Trophoblast cell (in vitro differentiated cells and primary cell): ENCODE data around the gene DSCAM.

Experiments
- DNase-seq, 2 donors: peaks; one replicate each; pipeline ENCODE4 v3.0.0-alpha.2; 2016
- H2AFZ ChIP-seq: 2 replicates; pipeline ENCODE4 v1.6.1; 2013; ENCODE audit warnings: low read length, moderate library complexity, mild to moderate bottlenecking; ENCODE audit not compliant: insufficient read depth, poor library complexity
- H2AK5ac ChIP-seq: 2 replicates; pipeline ENCODE4 v1.6.1; 2013; ENCODE audit warnings: mild to moderate bottlenecking, low read length
- H2BK120ac ChIP-seq: 2 replicates; pipeline ENCODE4 v1.6.1; 2013; ENCODE audit warnings: low read length, mild to moderate bottlenecking, moderate library complexity; ENCODE audit not compliant: insufficient read depth, poor library complexity
- H2BK12ac ChIP-seq: 2 replicates; pipeline ENCODE4 v1.6.1; 2013; ENCODE audit warnings: mild to moderate bottlenecking, low read length, moderate library complexity
- H2BK5ac ChIP-seq: 2 replicates; pipeline ENCODE4 v1.6.1; 2013; ENCODE audit warnings: low read length, low read depth, moderate library complexity, mild to moderate bottlenecking; ENCODE audit not compliant: poor library complexity
- H3K14ac ChIP-seq: 2 replicates; pipeline ENCODE4 v1.6.1; 2013; ENCODE audit warnings: mild to moderate bottlenecking, low read length
- H3K18ac ChIP-seq: 2 replicates; pipeline ENCODE4 v1.6.1; 2013; ENCODE audit warnings: mild to moderate bottlenecking, low read length
- H3K23ac ChIP-seq: 2 replicates; pipeline ENCODE4 v1.6.1; 2013; ENCODE audit warnings: low read length
- H3K27ac ChIP-seq: 2 replicates; pipeline ENCODE4 v1.5.1; 2013; ENCODE audit warnings: low read depth, mild to moderate bottlenecking, inconsistent platforms, low read length, moderate library complexity
- H3K27me3 ChIP-seq: 2 replicates; pipeline ENCODE4 v1.6.1; 2013; ENCODE audit warnings: inconsistent platforms, mild to moderate bottlenecking, low read length, moderate library complexity; ENCODE audit not compliant: insufficient read depth
- H3K36me3 ChIP-seq, 2 experiments: 1 replicate in 1 of 2; 2 replicates in 1 of 2; pipeline ENCODE4 v1.6.1; 2013; ENCODE audit warnings: low read length in 2 of 2, mild to moderate bottlenecking in 2 of 2, moderate library complexity in 1 of 2; ENCODE audit not compliant: insufficient read depth in 2 of 2, control insufficient read depth in 1 of 2
- H3K4ac ChIP-seq: 2 replicates; pipeline ENCODE4 v1.6.1; 2013; ENCODE audit warnings: low read depth, mild to moderate bottlenecking, low read length, moderate library complexity
- H3K4me1 ChIP-seq, 2 experiments: 1 replicate in 1 of 2; 2 replicates in 1 of 2; pipeline ENCODE4 v1.6.1; 2013; ENCODE audit warnings: low read length in 2 of 2, mild to moderate bottlenecking in 2 of 2, moderate library complexity in 1 of 2; ENCODE audit not compliant: insufficient read depth in 2 of 2, control insufficient read depth in 1 of 2
- H3K4me2 ChIP-seq: 2 replicates; pipeline ENCODE4 v1.6.1; 2013; ENCODE audit warnings: inconsistent platforms, mild to moderate bottlenecking, low read length, moderate library complexity
- H3K4me3 ChIP-seq: 2 replicates; pipeline ENCODE4 v1.5.1; 2013; ENCODE audit warnings: mild to moderate bottlenecking, low read depth, low read length, inconsistent platforms
- H3K79me1 ChIP-seq: one replicate; pipeline ENCODE4 v1.6.1; 2013; ENCODE audit warnings: low read length
- H3K79me2 ChIP-seq: 2 replicates; pipeline ENCODE4 v1.6.1; 2013; ENCODE audit warnings: low read length, mild to moderate bottlenecking; ENCODE audit not compliant: control insufficient read depth, insufficient read depth, poor library complexity
- H3K9ac ChIP-seq: 2 replicates; pipeline ENCODE4 v1.6.1; 2013; ENCODE audit warnings: mild to moderate bottlenecking, low read length
- H3K9me3 ChIP-seq: 2 replicates; pipeline ENCODE4 v1.6.1; 2013; ENCODE audit warnings: low read depth, mild to moderate bottlenecking, control low read depth, inconsistent platforms, low read length; ENCODE audit not compliant: insufficient read depth
- H4K12ac ChIP-seq: 2 replicates; pipeline ENCODE4 v1.6.1; 2013; ENCODE audit warnings: low read depth, mild to moderate bottlenecking, low read length, moderate library complexity
- H4K8ac ChIP-seq: 2 replicates; pipeline ENCODE4 v1.6.1; 2013; ENCODE audit warnings: low read depth, mild to moderate bottlenecking, low read length, moderate library complexity
- H4K91ac ChIP-seq: one replicate; pipeline ENCODE4 v1.6.1; 2013; ENCODE audit warnings: low read depth, mild to moderate bottlenecking, low read length, moderate library complexity
- WGBS: extraction: QIAGEN DNeasy Blood & Tissue Kit; methylation state at CpG from one replicate; pipeline ENCODE4 v1.1.7; 2013; ENCODE audit warnings: missing lambda C conversion rate; ENCODE audit not compliant: insufficient read length, insufficient coverage; ENCODE audit errors: extremely low coverage; 5-methylcytosine and 5-hydroxymethylcytosine counted together

The DSCAM gene

DNA sequence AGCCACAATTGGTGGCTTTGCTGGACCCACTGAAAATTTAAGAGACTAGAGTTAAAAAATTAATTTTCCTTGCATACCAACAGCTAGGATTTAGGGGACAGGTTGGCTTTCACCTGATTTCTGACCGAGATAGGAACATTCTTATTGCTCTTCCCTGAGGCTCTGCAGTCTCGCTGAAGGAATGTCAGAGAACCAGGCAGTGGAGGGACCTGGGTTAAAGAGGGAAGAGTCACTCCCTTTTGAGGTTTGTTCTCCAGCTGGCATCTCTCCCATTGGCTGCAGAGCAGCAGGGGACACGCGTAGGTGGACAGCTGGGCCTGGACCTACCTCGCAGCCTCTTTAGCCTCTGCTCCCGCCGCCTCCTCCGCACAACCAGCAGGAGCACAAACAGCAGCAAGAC is 772.2 kb downstream of the DSCAM start:
- H3K9me3 ChIP-seq, result peaks cover 5% of the 10 kb centered on the region
- no CpG with 5 or more reads among the region's 8 CpGs for WGBS
- H3K4me2 ChIP-seq, result no peak overlapping the region

DNA sequence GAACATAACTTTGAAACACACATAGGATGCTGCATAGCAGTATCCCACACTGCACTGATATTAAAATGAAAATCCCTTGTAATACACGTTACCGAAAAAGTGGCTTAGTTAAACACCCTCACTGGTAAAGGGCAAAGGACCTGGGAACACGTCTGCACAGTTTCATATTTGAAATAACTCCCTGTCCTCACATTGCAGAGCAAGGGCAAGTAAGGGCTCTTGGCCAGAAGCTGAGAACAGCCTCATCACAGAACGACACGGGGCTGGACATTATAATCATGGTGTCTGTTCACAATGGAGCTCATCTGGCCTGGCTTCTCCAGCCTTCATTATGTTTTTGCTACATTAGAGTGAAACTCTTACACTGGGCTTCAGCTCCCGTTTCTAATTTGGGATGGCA is 772.8 kb downstream of the DSCAM start:
- H2AK5ac ChIP-seq, result no peak overlapping the region
- H2BK12ac ChIP-seq, result no peak overlapping the region
- no peaks in the 10 kb centered on the region for H3K79me1 ChIP-seq
- no peak overlapping the region for H4K12ac ChIP-seq
- no peak overlapping the region for H2BK120ac ChIP-seq
- H4K91ac ChIP-seq, result no peak overlapping the region
- no peak overlapping the region for H3K27ac ChIP-seq
- no peak for DNase-seq
- no peak overlapping the region for H4K8ac ChIP-seq
- peaks cover 5% of the 10 kb centered on the region for H3K9me3 ChIP-seq
- no peak overlapping the region for H3K9ac ChIP-seq
- H3K27me3 ChIP-seq, result no peaks in the 10 kb centered on the region
- H3K36me3 ChIP-seq, result no peaks in the 10 kb centered on the region
- no peak overlapping the region for H3K23ac ChIP-seq
- H3K4ac ChIP-seq, result no peak overlapping the region
- no peak overlapping the region for H2AFZ ChIP-seq
- no peak overlapping the region for H3K18ac ChIP-seq
- no peaks in the 10 kb centered on the region for H3K79me2 ChIP-seq
- no peak overlapping the region for H3K14ac ChIP-seq
- H3K4me3 ChIP-seq, result no peak overlapping the region
- no peak overlapping the region for H2BK5ac ChIP-seq
- H3K4me2 ChIP-seq, result peak overlapping the region; percentile 22
- H3K4me1 ChIP-seq, result peaks cover 6 to 8% of the 10 kb centered on the region in 2 experiments
- no CpG with 5 or more reads among the region's 6 CpGs for WGBS

More for the DNA sequence above, 772.2 kb downstream of the DSCAM start:
- Histone ChIP-seq H2BK5ac (no peak overlapping the region), H3K4me1 (peaks cover 6 to 8% of the 10 kb centered on the region in 2 experiments), H3K36me3 (no peaks in the 10 kb centered on the region), H3K23ac (no peak overlapping the region), H3K79me1 (no peaks in the 10 kb centered on the region), H2AFZ (no peak overlapping the region), H3K18ac (no peak overlapping the region), H3K14ac (no peak overlapping the region), H4K12ac (no peak overlapping the region), H3K27ac (no peak overlapping the region), H2BK120ac (no peak overlapping the region), H4K8ac (no peak overlapping the region), H3K79me2 (no peaks in the 10 kb centered on the region), H3K9ac (no peak overlapping the region), H4K91ac (no peak overlapping the region), H2AK5ac (no peak overlapping the region), H3K4me3 (no peak overlapping the region), H2BK12ac (no peak overlapping the region), H3K4ac (no peak overlapping the region), H3K27me3 (no peaks in the 10 kb centered on the region)
- peak; percentile 16 to 37 for DNase-seq

DNA sequence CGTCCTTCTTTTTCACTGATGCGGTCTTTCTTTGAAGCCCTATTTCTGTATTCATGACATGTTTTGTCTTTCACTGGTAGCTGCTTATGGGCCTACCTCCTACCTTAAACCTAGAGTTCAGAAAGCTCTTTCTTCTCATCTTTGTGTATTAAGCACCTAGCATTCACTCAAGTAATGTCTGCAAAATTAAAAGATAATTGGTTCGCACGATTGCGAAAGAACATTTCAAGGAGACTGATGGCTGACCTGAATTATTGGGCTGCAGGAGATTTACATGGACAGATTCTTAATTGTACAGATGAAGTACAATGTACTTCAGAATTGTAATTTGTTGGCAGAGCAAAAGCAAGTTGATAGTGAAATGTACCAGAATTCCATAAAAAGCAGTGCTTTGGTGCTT is 773.3 kb downstream of the DSCAM start:
- H3K9ac ChIP-seq, result no peak overlapping the region
- H2BK120ac ChIP-seq, result no peak overlapping the region
- no peak overlapping the region for H3K18ac ChIP-seq
- H4K91ac ChIP-seq, result no peak overlapping the region
- no peak overlapping the region for H4K12ac ChIP-seq
- no peaks in the 10 kb centered on the region for H3K79me2 ChIP-seq
- no peaks in the 10 kb centered on the region for H3K36me3 ChIP-seq
- no peak overlapping the region for H3K4me2 ChIP-seq
- H3K9me3 ChIP-seq, result peaks cover 2% of the 10 kb centered on the region
- WGBS, result no CpG with 5 or more reads among the region's 5 CpGs
- H3K4ac ChIP-seq, result no peak overlapping the region
- no peak overlapping the region for H3K14ac ChIP-seq
- no peak for DNase-seq
- no peaks in the 10 kb centered on the region for H3K79me1 ChIP-seq
- no peak overlapping the region for H3K27ac ChIP-seq
- no peaks in the 10 kb centered on the region for H3K27me3 ChIP-seq
- H3K4me3 ChIP-seq, result no peak overlapping the region
- no peak overlapping the region for H2AK5ac ChIP-seq
- no peak overlapping the region for H3K23ac ChIP-seq
- H3K4me1 ChIP-seq, result peaks cover 6 to 8% of the 10 kb centered on the region in 2 experiments
- H2BK12ac ChIP-seq, result no peak overlapping the region
- no peak overlapping the region for H2BK5ac ChIP-seq
- no peak overlapping the region for H2AFZ ChIP-seq
- no peak overlapping the region for H4K8ac ChIP-seq

DNA sequence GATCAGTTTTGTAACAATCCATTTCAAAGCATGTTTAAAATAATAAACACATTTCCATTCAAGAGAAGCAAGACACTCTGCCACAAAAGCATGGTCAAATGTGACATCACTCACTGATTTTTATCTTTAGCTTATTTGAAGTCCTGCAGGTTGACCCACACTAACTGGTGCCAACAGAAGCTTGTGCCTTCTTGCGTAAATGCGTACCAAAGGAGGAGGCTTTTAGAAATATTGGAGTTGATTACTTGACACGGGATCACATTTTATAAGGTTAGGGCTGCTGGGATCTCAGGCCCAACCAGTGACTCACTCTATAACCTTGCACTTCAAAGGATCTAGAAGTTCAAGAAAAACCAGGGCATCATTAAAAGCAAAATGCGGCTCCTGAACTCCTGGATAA is 776.1 kb downstream of the DSCAM start:
- peak in 1 of 2 donors; percentile 34 for DNase-seq
- Histone ChIP-seq H3K4ac (no peak overlapping the region), H2BK12ac (no peak overlapping the region), H4K12ac (no peak overlapping the region), H3K79me1 (no peaks in the 10 kb centered on the region), H3K27ac (no peak overlapping the region), H3K14ac (no peak overlapping the region), H3K4me3 (no peak overlapping the region), H2BK120ac (no peak overlapping the region), H3K4me1 (peaks cover 6 to 8% of the 10 kb centered on the region in 2 experiments), H3K9me3 (no peaks in the 10 kb centered on the region), H3K4me2 (no peak overlapping the region), H2AFZ (no peak overlapping the region), H2AK5ac (no peak overlapping the region), H3K27me3 (no peaks in the 10 kb centered on the region), H3K79me2 (no peaks in the 10 kb centered on the region), H3K18ac (no peak overlapping the region), H2BK5ac (no peak overlapping the region), H3K36me3 (no peaks in the 10 kb centered on the region), H3K23ac (no peak overlapping the region), H4K91ac (no peak overlapping the region), H4K8ac (no peak overlapping the region), H3K9ac (no peak overlapping the region)
- WGBS, result no CpG with 5 or more reads among the region's 4 CpGs
